GM19025 (cell line): ENCODE measurements around the gene TARS1.

ENCODE experiments used
- ATAC-seq: cut with Tn5 transposase; IDR thresholded peaks from one replicate; pipeline ENCODE4 v1.9.1; 2021; ENCODE audit warnings: mild to moderate bottlenecking, low read depth, moderate library complexity; ENCODE audit not compliant: unreplicated experiment

Gene TARS1

DNA sequence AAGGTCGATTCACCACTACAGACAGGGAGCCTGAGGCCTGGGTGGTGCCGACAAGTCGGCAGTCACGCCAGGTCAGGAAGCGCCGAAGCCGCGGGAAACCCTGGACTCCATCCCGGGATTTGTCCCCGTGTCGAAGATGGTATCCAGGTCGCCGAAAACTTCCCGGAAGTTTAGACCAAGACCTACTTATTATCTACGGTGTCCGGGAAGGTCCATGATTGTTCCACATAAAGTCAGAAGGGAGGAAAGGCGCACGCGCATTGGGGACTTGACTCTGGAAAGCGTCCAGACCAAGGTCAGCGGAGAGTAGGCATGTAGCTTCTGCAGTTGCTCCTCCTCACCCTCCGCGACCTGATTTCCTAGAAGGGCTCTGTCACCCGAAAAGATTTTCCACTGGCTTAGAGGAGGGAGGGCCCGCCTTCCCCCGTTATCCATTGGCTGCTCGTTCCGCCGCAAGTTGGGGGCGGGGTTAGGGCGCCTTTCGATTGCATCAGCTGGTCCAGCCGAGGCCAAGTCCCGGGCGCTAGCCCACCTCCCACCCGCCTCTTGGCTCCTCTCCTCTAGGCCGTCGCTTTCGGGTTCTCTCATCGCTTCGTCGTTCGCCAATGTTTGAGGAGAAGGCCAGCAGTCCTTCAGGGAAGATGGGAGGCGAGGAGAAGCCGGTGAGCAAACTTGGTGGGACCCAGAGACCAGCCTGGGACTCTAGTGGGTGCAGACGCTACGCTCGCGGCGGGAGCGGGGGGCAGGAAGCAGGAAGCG lies at the start of gene TARS1:
TSS of gene TARS1 (plus strand) at position 484 of the 759 bp plus-strand sequence. CDS start at position 606, 122 bp downstream.
- peak; percentile 87 for ATAC-seq

DNA sequence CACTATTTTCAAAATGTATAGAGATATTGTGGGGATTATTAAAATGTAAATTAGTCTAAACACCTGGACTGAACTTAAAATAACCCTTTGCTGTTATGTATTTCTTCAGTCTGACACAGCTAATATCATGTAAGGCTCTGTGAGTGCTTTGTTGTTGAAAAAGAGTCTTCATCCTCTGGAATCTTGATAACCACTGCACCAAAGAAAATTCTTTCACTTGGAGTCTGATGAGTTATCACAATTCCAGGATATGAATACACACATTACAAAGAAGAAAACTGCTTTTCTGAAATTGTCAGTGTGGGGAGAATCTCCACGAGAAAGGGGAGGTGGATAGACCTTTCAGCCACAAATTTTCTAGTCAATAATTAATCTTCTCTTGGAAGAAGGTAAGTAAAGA lies 42.3 kb upstream of the TARS1 start:
- ATAC-seq = no peak

DNA sequence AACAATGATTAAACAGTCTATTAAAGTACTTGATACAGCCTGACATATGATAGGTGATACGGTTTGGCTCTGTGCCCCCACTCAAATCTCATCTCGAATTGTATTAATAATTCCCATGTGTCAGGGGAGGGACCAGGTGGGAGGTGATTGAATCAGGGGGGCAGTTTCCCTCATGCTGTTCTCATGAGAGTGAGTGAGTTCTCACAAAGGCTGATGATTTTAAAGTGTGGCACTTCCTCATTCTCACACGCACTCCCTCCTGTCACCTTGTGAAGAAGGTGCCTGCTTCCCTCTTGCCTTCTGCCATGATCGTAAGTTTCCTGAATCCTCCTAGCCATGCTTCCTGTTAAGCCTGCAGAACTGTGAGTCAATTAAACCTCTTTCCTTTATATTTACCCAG lies 40.1 kb upstream of the TARS1 start:
- no peak for ATAC-seq

DNA sequence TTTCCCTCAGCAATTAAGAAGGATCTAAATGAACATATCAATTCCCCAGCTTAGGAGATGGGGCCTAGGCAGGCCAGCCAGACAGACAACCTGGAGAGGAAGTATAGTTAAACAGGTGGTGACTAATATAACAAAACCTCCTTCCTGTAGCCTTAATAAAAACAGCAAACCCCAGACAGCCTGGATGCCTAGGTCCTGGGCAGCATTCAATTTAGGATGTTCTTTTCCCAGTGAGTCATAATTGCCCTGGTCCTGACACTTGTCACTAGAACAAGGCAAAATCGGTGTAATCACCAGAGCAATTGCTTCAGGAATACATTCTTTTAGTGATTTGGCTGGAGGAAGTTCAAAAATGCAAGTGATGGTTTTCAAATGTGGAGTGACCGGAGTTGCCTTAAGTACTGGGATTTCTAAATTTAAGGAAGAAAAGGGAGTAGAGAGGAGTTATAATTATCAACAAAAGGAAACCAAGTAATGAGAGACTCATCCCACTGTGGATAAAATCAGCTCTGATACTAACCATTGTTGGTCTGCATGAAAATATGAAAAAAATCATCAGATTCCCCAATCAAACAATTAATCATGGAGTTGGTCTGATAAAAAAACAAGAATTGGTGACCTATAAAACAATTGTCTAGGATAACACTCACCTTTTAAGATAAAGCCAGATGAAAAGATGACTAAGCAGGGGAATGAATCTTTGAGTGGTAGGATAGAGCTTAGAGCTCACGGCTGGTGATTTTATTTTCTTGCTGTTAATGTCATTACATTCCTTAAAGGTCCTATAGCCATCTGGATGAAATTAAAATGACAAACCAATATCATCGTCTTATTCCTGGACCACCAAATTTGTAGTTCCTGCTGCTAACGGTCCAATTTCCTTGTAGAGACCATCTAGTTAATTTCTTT lies 39.0 kb upstream of the TARS1 start:
- ATAC-seq = no peak

DNA sequence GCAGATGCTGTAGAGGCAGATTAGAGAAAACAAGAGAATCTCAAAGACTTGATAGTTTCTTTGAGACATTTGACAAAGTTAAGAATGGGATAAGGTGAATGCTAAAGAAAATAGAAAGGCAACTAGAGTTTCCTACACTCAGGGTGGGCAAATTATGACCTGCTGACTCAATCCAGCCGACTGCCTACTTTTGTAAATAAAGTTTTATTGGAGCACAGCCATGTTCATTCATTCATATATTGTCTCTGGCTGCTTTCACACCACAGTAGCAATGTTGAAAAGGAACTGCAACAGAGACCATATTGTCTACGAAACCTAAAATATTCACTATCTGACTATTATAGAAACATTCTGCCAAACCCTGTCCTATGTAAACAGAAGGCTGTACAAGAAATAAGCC lies 37.6 kb upstream of the TARS1 start:
- ATAC-seq = no peak

DNA sequence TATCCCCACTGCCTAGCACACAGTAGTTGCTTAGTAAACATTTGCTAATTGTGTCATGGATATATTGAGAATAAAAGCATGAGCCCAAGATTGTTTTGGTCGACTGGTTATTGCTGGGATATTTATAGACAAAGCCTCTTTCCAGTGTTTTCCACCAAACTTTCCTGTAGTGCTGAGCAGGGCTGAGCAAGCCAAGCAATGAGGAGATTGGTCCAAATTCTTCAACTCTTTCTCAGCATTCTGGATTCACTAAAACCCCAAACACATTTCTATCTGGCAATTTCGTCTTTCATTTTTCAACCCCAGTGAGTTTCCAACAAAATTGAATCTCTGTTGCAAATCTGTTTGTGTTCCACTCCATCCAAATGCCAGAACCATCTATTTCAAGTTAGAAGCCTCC lies 31.9 kb upstream of the TARS1 start:
- no peak for ATAC-seq

DNA sequence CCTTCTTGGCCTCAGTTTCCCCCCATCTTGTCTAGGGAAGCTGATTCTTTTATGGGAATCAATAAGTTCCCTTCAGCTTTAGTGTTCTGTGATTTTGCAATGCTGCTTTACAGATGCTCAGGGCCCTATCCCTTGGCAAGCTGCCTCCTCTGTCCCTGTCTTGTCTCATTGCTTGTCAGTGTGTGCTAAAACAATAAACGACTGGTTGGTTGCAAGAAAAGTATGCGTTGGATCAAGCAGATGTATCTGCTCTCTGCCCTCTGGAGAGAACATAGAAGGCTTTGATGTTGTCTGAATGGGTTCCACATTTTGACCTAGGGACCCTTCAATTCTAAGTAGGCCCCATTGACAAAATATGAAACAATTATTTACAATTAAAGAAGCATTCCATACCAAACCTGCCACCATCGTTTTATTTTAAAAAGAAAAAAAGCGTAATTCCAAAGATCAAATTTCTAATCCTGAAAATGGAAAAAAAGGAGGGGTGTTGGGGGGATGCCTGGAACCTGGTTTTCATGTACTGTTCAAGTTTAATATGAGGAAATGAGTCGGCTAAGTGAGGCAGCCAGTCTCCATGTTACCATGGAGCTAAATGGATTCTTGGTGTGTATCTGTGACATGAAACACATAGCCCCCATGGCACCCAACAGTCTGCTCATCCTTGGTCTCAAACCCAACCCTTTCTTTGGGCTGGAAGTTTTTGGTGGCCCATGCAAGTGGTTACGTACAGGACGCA lies 31.2 kb upstream of the TARS1 start:
- no peak for ATAC-seq

DNA sequence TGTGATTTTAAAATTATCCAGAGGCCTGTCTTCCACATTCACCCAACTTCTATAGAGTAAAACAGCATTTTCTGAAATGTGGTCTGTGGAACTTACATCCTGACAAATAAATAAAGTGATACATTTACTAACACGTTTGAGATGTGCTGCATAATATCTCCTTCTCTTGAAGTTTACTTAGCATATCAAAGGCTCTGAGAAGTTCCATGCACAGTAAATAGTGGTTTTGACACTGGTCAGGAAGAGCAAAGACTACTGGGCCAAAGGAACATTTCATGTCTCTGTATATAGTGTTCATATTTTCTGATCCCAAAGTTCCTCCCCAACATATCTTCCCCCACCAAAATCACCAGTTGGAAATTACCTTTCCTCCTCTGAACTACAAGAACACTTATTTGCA lies 30.5 kb upstream of the TARS1 start:
- ATAC-seq = no peak

DNA sequence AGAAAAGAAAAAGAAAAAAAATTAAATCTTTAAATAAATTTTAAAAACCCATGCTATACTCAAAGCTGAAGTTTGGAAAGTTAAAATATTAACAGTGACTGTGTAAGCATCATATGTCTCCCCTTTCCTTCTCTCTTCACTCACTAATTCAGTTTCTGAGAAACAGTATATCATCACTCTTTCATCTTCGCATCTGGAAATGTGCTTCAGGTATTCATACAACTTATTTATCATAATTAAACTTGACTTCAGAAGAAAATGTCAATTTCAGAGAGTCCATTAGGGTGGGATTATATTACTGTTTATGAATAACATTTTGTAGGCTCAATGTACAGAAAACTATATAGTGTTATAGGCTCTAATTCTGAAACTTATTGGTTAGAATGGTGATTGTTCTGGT lies 29.3 kb upstream of the TARS1 start:
- no peak for ATAC-seq

DNA sequence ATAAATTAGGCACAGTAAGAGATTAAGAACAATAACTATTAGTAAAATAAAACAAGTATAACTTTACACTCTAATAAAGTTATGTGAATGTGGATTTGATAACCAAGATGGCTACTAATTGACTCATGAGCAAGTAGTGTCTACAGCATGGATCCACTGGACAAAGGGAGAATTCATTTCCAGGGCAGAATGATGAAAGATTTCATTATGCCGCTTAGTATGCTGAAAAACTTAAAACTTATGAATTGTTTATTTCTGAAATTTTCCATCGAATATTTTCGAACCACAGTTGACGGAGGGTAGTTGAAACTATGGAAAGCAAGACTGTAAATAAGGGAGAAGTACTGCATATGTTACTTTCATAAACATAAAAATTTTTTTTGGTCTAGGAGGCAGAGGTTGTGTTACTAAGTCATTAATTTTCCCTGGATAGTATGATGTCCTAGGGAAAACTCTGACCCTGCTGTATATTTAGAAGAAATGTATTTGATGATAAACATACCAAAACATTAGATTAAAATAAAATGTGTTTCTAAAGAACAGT lies 24.9 kb upstream of the TARS1 start:
- ATAC-seq = no peak

DNA sequence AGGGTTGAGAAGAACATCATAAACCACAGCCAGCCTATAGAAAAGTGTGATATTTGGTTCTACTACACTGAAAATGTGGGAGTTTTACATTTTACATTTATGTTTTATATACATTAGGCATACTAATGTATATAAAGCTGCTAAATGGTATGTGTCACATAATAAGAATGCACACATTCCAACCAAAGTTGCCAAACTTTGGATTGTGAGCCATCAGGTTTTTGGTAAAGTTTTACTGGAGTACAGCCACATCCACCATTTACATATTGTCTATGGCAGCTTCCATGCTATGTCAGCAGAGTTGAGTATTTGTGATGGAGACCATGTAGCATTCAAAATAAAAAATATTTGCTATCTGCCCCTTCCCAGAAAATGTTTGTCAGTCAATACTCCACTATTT lies 23.1 kb upstream of the TARS1 start:
- ATAC-seq = no peak

DNA sequence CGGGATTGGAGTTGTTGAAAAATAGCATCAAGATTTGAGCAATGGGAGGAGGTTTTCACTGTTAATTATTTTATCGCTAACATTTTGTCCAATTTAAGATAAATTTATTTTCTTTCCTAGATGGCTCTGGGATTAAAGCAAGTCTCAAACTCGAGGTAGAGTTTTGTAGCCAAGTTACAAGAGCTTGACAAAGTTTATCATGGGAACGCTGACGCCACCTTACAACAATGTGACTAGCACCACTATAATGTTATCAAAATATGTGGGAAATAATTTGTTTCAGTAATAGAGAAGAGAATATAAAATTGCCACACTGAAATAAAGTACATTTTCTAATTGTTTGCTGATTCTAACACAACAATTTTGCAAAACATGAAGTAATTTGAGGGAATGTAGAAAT lies 19.8 kb upstream of the TARS1 start:
- ATAC-seq = no peak

DNA sequence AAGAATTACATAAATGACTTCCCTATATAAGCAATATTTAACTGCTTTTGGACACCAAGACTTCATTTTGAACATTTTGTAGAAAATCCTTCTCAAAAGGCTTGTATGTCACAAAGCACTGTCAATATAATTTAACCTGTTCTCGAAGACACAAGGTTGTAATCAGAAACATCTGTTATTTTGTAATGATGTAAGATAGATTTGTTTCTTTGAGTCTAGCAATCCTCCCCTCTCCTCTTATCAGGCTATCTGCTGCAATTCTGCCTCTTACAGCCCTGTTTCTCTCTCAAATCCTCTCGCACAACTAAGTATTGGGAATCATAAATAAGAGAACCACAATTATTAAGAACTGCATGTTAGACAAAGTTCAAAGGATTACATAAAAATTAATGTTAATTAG lies 18.6 kb upstream of the TARS1 start:
- no peak for ATAC-seq

DNA sequence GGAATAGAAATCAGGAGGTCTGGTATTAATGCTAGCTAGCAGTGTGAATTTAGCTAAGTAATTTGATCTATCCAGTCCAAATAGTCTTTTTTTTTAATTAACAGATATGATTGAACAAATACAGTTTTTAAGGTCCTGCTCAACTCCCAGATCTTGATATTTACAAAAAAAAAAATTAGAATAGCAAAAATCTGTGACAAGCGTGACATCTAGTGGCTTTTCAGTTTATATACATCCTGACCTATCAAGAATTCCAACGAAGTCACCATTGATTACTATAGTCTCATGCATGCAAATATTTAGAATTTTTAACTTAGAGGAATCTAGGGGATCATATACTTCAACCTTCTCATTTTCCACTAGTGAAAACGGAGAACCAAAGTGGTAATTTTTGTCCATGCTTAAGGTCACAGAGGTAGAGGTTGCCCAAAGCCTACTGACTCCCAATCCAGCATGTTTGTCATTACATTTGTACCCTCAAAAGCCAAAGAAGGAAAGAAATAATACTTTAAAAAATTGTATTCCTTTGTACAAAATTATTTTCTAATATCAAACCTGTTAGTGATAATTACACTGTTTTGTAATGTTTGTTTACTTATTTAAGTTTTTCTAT lies 17.6 kb upstream of the TARS1 start:
- ATAC-seq = no peak

DNA sequence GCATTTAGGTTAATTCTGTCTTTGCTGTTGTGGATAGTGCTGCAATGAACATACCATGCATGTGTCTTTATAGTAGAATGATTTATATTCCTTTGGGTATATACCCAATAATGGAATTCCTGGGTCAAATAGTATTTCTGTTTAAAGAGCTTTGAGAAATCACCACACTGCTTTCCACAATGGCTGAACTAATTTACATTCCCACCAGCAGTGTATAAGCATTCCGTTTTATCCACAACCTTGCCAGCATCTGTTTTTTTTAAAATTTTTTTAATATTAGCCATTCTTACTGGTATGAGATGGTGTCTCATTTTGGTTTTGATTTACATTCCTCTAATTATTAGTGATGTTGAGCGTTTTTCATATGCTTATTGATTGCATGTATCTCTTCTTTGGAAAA lies 15.5 kb upstream of the TARS1 start:
- no peak for ATAC-seq

DNA sequence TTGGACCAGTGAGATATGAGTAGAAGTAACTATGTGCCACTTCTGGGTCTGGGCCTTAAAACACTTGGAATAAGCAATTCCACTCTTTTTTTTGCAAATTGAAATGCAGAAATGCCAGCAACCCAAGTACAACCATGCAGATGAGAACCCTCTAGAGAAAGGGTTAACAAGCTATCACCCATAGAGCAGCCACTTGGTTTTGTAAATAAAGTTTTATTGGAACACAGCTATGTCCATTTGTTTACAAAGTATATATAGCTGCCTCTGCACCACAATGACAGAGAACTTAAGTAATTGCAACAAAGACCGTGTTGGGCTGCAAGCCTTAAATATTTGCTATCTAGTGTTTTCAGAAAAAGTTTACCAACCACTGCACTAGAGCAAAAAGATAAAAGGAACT lies 9.8 kb upstream of the TARS1 start:
- ATAC-seq = no peak

DNA sequence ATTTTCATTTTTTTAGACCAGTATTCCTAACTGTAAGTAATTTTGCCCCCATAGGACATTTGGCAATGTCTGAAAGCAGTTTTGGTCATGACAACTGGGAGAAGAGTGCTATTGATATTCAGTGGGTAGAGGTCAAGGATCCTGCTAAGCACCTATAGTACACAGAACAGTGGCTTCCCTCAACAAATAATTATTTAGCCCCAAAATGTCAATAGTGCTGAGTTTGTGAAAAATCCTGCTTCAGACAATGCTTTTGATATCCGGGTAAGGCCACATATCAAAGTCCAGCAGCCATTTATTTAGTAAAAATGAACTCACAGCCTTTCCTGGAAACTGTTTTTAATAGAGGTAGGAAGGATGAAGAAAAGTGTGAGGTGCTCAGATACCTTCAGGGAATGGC lies 8.1 kb upstream of the TARS1 start:
- ATAC-seq = no peak

DNA sequence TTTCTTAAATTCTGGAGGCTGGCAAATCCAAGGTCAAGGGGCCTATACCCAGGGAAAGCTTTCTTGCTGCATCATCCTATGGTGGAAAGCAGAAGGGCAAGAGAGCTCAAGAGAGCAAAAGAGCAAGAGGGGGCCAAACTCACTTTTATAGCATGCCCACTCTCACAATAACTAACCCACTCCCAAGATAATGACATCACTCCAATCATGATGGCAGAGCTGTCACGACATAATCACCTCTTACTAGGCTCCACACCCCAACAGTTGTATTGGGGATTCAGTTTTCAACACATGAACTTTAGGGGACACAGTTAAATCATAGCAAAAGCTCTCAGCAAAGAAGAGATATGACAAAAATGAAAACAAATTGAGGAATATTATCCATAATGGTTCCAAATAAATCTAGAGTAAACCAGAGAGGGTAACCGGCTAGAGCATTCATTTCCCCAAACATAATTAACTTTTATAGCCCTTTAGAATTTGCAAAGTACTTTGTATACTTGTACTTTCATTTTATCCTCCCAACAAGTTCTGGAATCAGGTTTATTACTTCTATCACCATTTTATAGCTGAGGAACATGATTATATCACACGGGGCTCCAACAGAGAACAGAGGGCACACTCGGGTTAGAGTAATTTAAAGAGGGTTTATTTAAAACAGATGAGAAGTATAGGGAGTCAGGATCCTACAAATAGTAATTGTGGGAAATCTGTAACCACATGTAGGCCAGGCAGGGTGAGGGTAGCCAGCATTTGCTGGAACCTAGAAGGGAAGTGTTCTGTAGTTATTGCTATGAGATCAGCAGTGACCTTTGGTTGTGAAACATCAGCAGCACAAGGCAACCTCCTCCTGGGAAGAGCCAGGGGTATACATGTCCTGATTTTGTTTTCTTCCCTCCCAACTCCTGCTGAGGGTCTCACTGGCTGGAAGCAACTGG lies 7.2 kb upstream of the TARS1 start:
- no peak for ATAC-seq

DNA sequence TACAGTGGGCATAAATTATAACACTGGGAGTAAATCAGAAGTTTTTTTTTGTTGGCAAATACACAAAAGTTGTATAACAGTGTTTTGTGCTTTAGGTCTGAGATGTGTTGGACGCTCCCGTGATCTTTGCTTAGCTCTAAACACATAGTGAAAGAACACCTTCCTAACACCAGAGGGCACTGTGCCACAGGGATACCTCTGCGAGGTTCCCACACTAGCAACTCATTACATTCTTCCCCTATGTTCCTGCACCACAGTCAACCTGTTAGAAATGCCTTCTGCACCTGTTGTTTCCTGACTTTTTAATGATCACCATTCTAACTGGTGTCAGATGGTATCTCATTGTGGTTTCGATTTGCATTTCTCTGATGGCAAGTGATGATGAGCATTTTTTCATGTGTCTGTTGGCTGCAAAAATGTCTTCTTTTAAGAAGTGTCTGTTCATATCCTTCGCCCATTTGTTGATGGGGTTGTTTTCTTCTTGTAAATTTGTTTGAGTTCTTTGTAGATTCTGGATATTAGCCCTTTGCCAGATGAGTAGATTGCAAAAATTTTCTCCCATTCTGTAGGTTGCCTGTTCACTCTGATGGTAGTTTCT lies 4.8 kb upstream of the TARS1 start:
- ATAC-seq = peak; percentile 33
